Upper lobe of right lung (tissue), 1 donor: ENCODE results near the gene EFHC1. TPM values are rescaled to one million over a fixed set of nuclear protein-coding genes. Genes with fewer than 3 reads are reported as not detected.

Experiments
- ATAC-seq: fragments of 200-7000 bp; cut with Tn5 transposase; one replicate; pipeline ENCODE4 v1.9.1; 2020; ENCODE audit warnings: mild to moderate bottlenecking, moderate library complexity
- DNase-seq: peaks from one replicate; pipeline ENCODE4 v3.0.0-alpha.2; 2020
- H3K27ac ChIP-seq: fragments of 200-600 bp; one replicate; pipeline ENCODE4 v1.8.0; 2022
- H3K27me3 ChIP-seq: fragments of 200-600 bp; one replicate; pipeline ENCODE4 v1.8.0; 2022; ENCODE audit warnings: mild to moderate bottlenecking
- H3K36me3 ChIP-seq: fragments of 200-600 bp; one replicate; pipeline ENCODE4 v1.8.0; 2022
- H3K4me1 ChIP-seq: fragments of 200-600 bp; one replicate; pipeline ENCODE4 v1.8.0; 2022
- H3K4me3 ChIP-seq: fragments of 200-600 bp; one replicate; pipeline ENCODE4 v1.8.0; 2022; ENCODE audit warnings: mild to moderate bottlenecking
- H3K9me3 ChIP-seq: fragments of 200-600 bp; one replicate; pipeline ENCODE4 v1.8.0; 2022
- intact Hi-C: fragments of 100-400 bp; cut with DNase I; formaldehyde crosslinking; loops from one replicate; pipeline ENCODE4 v1.11.0; 2022
- total RNA-seq: library from RNA; stranded (reverse); fragmentation: NEBNext Ultra II Directional; extraction: Animal tissue kit (Norgen Biotek cat#: 25700); gene quantifications from one replicate; pipeline ENCODE4 v1.2.1, GENCODE V29; 2021
- TF ChIP-seq, protein P1 (sequence below): fragments of 200-600 bp; IDR thresholded peaks from one replicate; pipeline ENCODE4 v1.8.0; 2022; ENCODE audit warnings: antibody characterized with exemption
- donor health status: DM: no; HTN: yes; CAD: no; lungs with severe emphysema.

The EFHC1 gene
- total RNA-seq, 1 donor from 2014 or later = 16.8 TPM

DNA sequence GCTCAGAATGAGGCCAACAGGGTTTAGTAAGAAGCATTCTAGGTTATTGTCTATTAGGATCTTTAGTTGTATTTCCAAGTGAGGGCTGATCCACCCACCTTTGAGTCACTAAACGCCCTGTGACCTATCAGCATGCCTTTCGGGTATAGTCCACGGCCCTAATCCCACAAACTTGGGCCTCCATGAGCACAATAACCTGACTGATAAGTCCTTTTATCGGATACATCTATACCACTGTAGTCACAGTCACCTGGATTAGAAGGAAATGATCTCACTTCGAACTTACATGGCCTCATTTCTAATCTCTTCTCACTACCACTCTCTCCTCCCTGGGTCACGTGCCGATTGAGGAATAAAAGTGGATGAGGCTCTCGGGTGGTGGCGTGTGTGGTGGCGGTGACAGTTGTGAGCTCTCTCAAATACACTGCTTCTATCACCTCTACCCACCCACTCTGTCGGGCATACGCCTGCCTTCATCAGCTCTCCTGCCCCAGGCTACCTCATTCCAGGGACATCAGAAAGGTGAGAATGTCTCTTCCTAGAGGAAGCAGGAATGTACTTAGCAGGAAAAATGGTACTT lies 91.5 kb downstream of the EFHC1 start:
- Histone ChIP-seq H3K36me3 (peaks cover 48% of the 10 kb centered on the region), H3K9me3 (no peaks in the 10 kb centered on the region), H3K4me3 (no peak overlapping the region), H3K27me3 (no peaks in the 10 kb centered on the region), H3K4me1 (peaks cover 47% of the 10 kb centered on the region), H3K27ac (peak overlapping the region; percentile 75)
- intact Hi-C loops = loop anchor here (10.0 kb wide), 1 partner anchor 53 kb away; no protein-coding TSS in a partner anchor
- no peak for ATAC-seq
- TF ChIP-seq, protein P1, sequence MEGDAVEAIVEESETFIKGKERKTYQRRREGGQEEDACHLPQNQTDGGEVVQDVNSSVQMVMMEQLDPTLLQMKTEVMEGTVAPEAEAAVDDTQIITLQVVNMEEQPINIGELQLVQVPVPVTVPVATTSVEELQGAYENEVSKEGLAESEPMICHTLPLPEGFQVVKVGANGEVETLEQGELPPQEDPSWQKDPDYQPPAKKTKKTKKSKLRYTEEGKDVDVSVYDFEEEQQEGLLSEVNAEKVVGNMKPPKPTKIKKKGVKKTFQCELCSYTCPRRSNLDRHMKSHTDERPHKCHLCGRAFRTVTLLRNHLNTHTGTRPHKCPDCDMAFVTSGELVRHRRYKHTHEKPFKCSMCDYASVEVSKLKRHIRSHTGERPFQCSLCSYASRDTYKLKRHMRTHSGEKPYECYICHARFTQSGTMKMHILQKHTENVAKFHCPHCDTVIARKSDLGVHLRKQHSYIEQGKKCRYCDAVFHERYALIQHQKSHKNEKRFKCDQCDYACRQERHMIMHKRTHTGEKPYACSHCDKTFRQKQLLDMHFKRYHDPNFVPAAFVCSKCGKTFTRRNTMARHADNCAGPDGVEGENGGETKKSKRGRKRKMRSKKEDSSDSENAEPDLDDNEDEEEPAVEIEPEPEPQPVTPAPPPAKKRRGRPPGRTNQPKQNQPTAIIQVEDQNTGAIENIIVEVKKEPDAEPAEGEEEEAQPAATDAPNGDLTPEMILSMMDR = no peak
- no peak for DNase-seq

DNA sequence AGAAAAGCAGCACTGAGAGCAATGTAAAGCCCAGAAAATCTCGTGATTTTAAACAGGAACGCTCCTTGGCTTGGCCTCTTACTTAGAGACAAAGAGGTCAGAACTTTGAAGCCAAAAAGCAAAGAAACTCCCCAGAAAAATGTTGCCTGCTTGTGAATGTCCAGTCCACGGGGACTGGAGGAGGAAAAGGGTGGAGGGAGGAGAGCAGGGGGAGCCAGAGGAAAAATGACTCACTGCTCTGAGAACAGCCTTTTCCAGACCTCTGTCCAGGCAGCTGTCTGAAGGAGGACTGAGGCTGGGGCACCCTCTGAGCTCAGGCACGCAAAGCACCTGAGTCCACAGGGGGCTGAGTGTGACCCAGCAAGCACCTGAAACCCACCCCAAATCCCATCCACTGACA lies 92.1 kb downstream of the EFHC1 start:
- peak; percentile 69 for ATAC-seq
- Histone ChIP-seq H3K27ac (peak overlapping the region; percentile 75), H3K9me3 (no peaks in the 10 kb centered on the region), H3K4me1 (peaks cover 47% of the 10 kb centered on the region), H3K27me3 (no peaks in the 10 kb centered on the region), H3K4me3 (no peak overlapping the region), H3K36me3 (peaks cover 42% of the 10 kb centered on the region)
- DNase-seq = no peak
- intact Hi-C loops = loop anchor here (10.0 kb wide), 1 partner anchor 53 kb away; no protein-coding TSS in a partner anchor
- TF ChIP-seq, protein P1 = no peak

DNA sequence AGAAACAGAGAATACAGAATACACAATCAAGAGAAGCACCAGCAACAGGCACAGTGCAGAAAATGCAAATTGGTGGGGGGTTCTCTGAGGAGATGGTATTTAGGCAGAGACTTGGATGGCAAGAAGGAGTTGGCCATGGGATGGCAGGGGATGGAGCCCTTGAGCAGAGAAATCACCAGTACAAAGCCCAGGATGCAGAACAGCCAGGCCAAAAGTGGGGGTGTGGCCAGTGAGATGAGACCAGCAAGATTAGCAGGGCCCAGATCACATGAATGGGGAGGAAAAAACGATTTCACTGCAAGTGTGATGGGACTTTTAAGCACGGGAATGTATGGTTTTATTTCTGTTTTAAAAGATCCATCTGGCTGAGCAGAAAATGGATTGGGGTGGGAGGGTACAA lies 93.3 kb downstream of the EFHC1 start:
- TF ChIP-seq, protein P1 = no peak
- no peak for ATAC-seq
- Histone ChIP-seq H3K27ac (peak overlapping the region; percentile 42), H3K4me3 (no peak overlapping the region), H3K27me3 (no peaks in the 10 kb centered on the region), H3K9me3 (no peaks in the 10 kb centered on the region), H3K36me3 (peaks cover 30% of the 10 kb centered on the region), H3K4me1 (peaks cover 56% of the 10 kb centered on the region)
- intact Hi-C loops = loop anchor here (10.0 kb wide), 1 partner anchor 51 kb away; no protein-coding TSS in a partner anchor
- DNase-seq = no peak

DNA sequence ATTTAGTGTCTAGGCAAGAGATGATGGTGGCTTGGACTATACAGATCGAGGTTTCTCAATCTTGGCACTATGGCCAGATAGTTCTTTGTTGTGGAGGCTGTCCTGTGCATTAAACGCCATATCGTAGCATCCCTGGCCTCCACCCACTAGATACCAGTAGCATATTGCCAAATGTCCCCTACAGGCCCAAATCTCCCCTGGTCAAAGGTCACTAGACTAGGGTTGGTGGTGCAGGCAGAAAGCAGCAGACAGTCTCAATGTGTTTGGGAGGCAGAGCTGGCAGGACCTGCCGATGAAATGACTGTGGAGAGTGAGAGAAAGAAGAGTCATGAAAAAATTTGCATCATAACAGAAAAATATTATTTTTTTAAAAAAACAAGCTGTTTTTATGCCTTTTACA lies 93.8 kb downstream of the EFHC1 start:
- no peak overlapping the region for H3K4me3 ChIP-seq
- intact Hi-C loops = loop anchor here (10.0 kb wide), 1 partner anchor 51 kb away; no protein-coding TSS in a partner anchor
- no peaks in the 10 kb centered on the region for H3K27me3 ChIP-seq
- no peaks in the 10 kb centered on the region for H3K9me3 ChIP-seq
- DNase-seq = no peak
- no peak for ATAC-seq
- peaks cover 27% of the 10 kb centered on the region for H3K36me3 ChIP-seq
- H3K4me1 ChIP-seq = peaks cover 60% of the 10 kb centered on the region
- TF ChIP-seq, protein P1 = no peak
- H3K27ac ChIP-seq = peak overlapping the region; percentile 42

DNA sequence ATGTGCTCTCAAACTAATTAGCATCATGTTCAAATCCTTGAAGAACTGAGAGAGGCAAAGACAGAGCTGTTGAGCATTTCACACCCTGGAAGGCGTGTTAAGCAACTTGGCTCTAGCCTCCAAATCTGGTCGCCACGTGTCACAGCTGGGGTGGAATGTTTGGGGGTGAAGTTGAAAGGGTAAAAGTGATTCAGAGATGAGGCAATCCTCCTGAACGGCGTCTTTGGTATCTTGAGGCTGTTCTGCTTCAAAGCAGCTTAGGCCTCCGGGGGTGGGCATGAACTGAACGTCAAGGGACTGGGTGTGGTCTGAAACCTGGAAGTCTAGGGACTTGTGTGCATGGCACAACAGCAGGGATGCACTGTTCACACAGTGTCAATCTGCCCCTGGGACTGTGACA lies 94.4 kb downstream of the EFHC1 start:
- intact Hi-C loops = loop anchor here (10.0 kb wide), 1 partner anchor 50 kb away; no protein-coding TSS in a partner anchor
- ATAC-seq (peak; percentile 5), DNase-seq (no peak)
- peaks cover 21% of the 10 kb centered on the region for H3K36me3 ChIP-seq
- no peaks in the 10 kb centered on the region for H3K27me3 ChIP-seq
- peaks cover 60% of the 10 kb centered on the region for H3K4me1 ChIP-seq
- H3K27ac ChIP-seq = peak overlapping the region; percentile 42
- TF ChIP-seq, protein P1 = no peak
- H3K9me3 ChIP-seq = no peaks in the 10 kb centered on the region
- no peak overlapping the region for H3K4me3 ChIP-seq
